Activated T-cell treated with anti-CD3 and anti-CD28 coated beads for 48 hours (primary cell): ENCODE results near the gene PREX1.

Experiments used
- DNase-seq: peaks from one replicate; pipeline ENCODE4 v3.0.0-alpha.2; 2020; ENCODE audit warnings: low read depth

The PREX1 gene

DNA sequence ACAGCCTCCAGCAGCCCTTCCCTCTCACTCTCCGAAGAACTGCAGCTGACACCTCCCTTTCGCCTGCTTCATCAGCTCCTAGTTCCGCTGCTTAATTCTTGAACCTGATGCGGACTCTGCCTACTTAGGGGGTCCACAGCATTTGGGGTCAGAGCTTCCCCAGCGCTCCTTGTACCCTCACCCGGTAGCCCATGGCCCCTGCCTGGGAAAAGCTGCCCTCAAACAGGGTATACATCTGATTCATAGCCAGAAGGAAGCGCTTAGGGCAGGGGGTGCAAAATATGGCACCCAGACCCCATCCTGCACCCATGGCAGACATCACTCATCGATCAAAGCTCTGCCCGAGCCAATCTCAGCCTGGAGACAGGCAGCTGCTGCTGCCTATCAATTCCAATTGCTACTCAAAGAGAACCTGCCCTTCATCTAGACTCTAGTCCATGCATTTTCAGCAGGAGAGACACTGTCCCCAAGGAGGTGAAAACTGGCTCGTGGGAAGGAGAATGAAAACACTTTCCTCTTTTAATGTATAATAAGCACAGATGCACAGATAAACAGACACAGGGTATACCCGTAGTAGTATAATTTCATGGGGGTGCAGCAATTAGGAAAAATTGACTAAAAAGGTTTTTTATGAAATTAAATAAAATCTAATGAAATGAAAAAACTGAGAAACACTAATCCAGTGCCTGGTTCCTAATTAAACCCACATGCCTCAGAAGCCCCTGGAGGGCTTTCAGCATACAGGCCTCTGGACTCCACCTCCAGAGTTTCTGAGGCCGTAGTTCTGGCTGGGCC lies 194.8 kb downstream of the PREX1 start:
- no peak for DNase-seq

GRCh38 chr20:48632017-48632824 lies 195.6 kb downstream of the PREX1 start:
- no peak for DNase-seq

DNA sequence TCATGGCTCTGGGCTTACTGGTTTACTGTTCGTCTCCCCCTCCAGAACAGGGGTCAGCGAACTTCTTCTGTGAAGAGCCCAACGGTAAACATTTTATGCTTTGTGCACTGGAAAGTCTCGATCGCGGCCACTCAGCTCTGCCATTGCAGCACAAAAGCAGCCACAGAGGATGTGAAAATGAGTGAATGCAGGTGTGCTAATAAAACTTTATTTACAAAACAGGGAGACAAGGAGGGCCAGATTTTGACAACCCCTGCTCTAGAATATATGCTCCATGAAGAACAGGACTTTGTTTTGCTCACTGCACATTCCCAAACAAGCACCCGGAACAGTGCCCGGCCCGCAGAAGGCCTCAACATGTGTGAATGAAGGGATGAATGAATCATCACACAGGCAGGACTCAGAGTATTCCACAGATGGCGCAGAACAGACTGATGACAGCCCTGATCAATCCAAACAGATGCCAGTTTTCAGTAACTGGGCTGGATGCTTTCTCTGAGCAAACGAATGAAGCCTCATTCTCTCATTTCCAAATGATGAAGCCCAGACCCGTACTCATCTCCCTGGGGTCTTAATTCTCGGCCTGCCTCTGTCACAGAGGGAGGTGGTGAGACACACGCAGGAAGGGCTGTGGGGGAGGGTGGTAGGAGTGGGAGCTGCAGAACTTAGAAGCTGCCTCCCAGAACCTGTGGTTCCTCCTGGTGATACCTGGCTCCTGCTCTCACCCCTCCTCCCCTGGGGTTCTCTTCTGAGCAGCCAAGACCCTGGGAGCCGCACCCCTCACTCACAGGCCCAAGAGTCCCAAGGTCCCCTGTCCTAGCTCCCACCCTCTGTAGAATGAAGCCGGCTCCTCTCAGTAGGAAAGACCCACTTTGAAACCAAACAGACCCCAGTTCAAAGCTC lies 196.4 kb downstream of the PREX1 start:
- no peak for DNase-seq

- DNase-seq, result no peak
Measured at GRCh38 chr20:48630342-48631075, 197.3 kb downstream of the PREX1 start.

DNA sequence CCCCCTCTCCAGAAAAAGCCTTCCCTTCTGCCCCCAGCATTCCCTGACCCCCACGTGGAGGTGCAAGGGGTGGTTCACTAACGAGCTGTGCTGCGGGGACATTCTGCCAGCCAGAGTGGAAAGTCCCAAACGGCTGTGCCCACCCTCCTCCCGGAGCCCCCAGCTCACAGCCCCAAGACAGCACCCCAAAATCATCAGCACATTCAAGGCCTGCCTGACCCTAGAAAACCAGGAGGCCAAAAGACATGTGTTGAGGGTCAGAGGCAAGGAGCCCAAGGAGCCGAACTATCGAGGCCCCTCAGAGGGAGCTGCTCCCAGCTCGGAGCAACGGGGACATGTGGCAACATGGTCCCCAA lies 197.9 kb downstream of the PREX1 start:
- DNase-seq, result no peak

DNA sequence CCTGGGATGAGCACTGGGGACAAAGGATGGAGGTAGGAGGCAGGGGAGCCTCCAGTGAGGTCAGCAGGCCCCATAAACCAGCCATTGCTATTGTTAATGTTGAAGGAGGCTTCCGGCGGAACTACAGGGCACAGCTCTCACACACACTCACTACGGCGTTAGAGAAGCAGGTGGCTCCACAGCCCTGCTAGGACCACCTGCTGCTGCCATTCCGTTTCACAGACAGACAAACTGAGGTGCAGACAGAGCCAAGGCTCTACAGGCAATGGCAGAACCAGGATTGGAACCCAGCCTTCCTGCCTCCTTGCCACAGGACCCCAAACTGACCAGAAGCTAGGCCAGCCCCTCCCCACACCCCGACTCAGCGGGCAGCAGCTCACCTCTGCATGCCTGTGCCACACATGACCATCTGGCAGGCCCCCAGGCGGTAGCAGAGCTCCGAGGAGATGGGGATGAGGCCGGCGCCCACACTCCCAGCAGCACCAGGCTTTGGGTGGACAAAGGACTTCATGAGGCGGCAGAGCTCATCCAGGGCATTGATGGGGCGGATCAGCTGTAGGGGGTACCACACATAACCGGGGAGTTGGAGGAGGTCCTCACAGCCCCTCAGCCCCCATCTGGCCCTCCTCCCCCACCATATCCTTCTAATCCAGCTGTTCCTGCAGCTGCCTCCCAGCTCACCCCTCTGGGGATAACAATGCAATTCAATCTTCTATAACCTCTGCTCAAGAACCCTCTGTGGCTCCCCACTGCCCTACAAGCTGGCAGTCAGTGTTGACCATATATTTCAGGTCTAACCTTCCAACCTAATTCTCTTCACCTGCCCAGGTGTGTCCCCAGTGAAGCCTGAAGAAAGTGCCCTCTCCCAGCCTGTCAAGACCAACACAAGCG lies 198.5 kb downstream of the PREX1 start:
- no peak for DNase-seq

GRCh38 chr20:48627737-48628128 lies 200.1 kb downstream of the PREX1 start:
- no peak for DNase-seq

DNA sequence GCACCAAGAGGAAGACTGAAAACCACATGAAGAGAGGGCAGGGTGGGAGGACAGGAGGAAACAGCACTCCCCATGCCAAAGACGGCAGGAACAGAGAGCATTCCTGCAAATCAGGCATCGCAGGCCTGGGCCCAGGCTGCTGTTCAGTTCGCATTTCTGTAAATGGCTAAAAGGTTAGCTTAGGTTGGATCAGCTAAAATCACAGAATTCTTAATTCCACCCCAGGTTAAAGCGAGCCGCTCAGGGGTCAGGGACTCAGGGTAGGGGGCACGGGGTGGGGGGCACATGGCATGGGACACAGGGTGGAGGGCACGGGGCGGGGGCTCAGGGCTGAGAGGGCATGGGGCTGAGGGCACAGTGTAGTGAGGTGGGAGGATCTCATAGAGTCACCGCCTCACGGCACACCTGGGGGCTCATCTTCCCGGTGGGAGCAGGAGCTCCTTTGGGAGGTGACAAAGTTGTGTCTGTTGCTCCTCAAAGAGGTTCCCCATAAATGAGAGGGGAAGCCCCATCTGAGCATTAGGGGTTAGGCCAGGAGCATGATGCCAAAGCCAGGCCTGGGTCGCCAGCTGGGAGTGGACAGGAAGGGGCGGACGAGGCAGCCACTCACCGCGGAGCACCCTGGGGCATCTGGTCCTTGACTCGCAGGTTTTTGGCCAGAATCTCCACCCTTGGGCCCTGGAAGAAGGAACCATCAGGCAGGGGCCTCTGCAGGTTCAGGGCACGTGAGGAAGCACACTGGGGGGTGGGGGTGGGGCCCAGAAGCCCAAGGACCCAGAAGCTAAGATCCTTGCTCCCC lies 200.7 kb downstream of the PREX1 start:
- DNase-seq, result no peak

DNA sequence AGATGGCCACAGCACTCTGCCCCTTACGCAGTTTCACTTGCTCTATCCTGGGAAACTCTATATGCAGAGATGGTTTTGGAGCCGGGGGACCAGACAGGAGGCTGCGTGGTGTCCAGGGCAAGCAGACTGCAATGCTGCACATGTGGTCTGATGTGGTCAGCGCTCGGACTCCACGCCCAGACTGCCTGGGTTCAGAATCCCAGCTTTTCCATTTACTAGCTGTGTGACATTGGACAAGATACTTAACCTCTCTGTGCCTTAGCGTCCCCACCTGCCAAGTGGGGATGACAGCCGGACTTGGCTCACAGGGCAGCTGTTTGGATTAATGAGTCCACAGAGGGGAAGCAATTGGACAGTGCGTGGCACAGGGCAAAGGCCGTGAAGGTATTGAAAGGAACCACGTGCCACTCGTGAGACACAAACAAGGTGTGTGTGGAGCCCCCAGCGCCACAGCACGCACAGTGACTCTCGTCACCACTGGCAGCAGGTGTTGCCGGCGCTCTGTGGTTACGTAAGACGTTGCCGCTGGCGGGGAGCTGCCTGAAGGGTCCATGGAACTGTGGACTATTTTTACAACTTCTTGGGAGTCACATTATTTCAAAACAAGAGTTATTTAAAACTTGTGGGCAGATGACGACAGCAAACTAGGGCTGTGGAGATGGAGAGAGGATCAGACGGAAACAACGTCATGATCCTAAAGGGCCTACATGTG lies 201.4 kb downstream of the PREX1 start:
- no peak for DNase-seq

DNA sequence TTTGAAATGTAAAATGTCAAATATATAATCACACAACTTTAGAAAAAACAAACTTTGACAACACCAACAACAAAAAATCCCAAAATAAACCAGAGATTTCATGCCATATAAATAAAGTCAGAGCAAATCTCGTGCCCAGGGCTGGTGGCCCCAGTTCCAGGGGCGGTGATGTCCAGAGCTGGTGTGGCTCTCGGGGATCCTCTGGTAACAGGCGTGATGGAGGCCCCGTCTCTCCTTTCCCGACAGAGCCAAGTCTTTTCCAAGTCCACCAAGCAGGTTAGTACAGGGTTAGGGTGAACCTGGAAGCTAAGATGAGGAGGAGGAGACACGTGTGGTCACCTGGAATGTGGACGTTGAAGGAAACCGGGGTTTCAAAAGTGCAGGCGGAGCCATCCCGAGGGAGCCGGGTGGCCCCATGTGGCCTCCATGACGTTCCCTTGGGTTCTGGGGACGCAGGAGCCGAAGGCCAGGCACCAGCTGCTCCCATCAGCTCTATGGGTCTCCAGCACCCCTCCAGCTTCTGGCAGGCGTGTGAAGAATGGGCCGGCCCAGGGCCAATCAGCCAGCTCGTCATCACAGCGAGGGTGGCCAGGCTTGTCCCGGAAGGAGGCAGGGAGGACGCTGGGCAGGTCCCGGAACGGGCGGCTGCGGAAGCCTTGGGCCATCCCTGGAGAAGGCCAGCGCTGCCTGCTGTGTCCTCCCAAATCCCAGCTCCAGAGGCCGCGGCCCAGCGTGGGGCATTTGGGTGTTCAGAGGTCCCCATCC lies 202.5 kb downstream of the PREX1 start:
- DNase-seq, result no peak

DNA sequence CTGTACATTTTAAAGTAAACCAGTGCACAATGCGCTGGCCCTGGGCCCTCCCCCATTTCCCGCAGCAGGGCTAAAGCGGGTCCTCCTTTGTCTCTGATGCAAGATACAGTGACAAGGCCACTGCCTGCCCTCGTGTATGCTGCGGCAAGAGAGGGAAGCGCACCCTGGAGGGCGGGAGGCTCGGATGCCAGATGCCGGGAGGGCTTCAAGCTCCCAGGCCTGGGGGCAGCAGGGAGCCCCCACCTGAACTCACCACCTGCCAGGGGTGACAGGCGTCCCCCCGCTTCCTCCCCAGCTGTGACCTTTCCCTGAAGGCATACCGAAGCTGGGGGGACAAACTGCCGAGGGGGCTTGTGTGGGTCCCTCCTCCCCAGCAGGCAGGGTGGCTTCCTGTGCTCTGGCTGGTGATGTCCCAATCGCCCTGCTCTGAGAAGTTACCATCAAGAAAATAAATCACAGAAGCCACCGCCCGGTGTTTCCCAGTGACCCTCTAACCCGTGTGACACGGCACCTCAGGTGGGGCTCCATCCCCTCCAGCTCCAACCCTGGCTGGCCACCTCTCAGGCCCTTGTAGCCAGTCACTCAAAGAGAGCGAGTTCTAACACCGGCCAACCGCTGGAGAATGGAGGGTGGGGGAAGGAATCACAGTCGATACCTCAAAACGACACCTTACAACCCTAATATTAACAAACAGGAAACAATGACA lies 203.3 kb downstream of the PREX1 start:
- no peak for DNase-seq

DNA sequence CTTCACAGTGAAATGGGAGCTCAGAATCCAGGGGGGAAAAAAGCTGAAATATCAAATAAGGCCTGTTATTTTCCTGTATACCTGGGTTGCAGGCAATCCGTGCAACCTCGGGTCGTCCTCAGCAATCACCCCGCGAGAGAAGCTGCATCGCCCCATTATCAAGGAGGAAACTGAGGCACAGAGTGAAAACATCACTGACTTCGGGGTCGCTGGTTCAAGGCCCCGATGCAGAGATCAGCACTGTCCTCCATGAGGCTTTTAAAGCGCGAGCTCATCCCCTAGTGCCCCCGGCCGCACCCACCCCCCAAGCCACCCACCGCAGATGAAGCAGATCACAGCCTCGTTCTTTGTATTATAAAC lies 203.9 kb downstream of the PREX1 start:
- DNase-seq, result no peak

DNA sequence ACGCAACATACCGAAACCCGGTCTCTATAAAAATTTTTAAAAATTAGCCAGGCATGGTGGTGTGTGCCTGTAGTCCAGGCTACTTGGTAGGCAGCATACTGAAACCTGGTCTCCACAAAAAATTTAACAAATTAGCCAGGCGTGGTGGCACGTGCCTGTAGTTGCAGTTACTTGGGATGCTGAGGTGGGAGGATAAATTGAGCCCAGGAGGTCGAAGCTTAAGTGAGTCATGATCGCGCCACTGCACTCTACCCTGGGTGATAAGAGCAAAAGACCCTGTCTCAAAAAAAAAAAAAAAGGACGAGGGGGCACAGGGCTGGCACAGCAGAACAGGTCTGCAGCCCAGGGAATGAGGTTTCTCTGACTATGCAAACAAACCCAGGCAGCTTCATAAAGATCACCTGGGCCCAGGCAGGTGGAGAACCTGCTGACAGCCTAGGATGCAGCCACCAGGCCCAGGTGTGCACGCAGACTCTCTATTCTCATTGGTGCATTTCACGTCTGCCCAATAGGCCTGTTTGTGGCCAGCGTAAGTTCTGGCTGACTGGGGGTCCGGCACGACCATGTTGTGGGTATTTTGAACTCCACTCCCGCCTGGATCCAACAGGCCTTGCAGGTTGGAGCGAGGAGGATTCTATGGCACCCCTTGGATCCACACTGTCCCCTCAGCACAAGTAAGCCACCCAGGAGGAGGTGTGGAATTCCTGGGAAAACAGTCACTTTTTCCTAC lies 204.5 kb downstream of the PREX1 start:
- DNase-seq, result no peak

GRCh38 chr20:48622421-48622820 lies 205.4 kb downstream of the PREX1 start:
- no peak for DNase-seq

DNA sequence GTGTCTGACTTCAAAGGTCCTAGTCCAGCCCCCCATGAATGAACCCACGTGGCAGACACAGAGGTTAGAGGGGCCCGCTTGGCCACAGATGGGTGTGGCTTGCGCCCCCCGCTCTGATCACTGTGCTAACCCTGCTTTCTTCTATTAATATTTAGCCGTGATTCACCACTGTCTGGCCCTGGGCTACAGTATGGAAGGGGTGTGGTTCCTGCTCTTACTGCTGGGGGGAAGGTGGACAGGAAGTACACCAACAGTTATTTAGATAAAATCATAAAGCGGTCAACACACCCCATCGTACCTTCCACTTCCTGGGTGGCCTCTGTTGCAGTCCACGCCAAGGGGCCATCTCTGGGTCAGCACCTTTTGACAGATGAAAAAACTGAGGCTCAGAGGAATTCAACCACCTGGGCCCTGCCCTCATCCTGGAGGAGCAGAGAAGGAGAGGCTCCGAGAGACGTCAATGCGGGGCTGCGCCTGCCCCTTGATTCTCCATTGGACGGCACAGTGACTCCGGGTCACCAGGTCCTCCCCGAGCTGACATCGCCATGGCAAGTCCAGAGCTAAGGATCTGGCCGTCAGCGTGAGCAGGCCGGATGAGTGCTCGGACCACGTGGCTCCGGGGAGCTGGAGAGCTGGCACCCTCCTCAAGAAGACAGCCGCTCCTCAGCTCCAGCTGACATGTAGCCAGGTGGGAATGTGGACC lies 206.3 kb downstream of the PREX1 start:
- DNase-seq, result no peak

- peak; percentile 68 for DNase-seq
Measured at GRCh38 chr20:48620507-48621375, 207.1 kb downstream of the PREX1 start.
